Thymus (tissue), 11 donors: ENCODE data around the gene MED29. TPM values are rescaled to one million over a fixed set of nuclear protein-coding genes. Genes with fewer than 3 reads are reported as not detected.
A peak's percentile ranks its signal among the peaks of the same experiment; 100 is the strongest.

Experiments
- DNase-seq, 9 donors: peaks; one replicate each; pipeline ENCODE4 v3.0.0-alpha.2; 2013; ENCODE audit warnings: low spot score in 9 of 9, low read depth in 6 of 9, missing footprints in 1 of 9
- H3K27ac ChIP-seq, 2 donors: one replicate each; pipeline ENCODE4 v1.5.1; 2013; ENCODE audit warnings: control low read depth in 1 of 2, low read depth in 1 of 2, low read length in 1 of 2, mild to moderate bottlenecking in 1 of 2, moderate library complexity in 1 of 2
- H3K27me3 ChIP-seq, 2 donors: one replicate each; pipeline ENCODE4 v1.5.1; 2013; ENCODE audit warnings: low read length in 1 of 2; ENCODE audit not compliant: control insufficient read depth in 2 of 2, insufficient read depth in 1 of 2
- H3K36me3 ChIP-seq, 2 donors: one replicate each; pipeline ENCODE4 v1.5.1; 2013; ENCODE audit warnings: low read length in 1 of 2, mild to moderate bottlenecking in 1 of 2, moderate library complexity in 1 of 2; ENCODE audit not compliant: control insufficient read depth in 2 of 2, insufficient read depth in 2 of 2
- H3K4me1 ChIP-seq, 2 donors: one replicate each; pipeline ENCODE4 v1.5.1; 2013; ENCODE audit warnings: low read length in 2 of 2; ENCODE audit not compliant: control insufficient read depth in 2 of 2, insufficient read depth in 2 of 2
- H3K4me3 ChIP-seq, 2 donors: one replicate each; pipeline ENCODE4 v1.5.1; 2013; ENCODE audit warnings: low read length in 2 of 2, control low read depth in 1 of 2, mild to moderate bottlenecking in 1 of 2
- H3K9me3 ChIP-seq, 2 donors: one replicate each; pipeline ENCODE4 v1.5.1; 2013; ENCODE audit warnings: low read length in 1 of 2, mild to moderate bottlenecking in 1 of 2; ENCODE audit not compliant: control insufficient read depth in 2 of 2, insufficient read depth in 1 of 2
- WGBS: extraction: QIAGEN DNeasy Blood & Tissue Kit; methylation state at CpG from one replicate; pipeline ENCODE4 v1.1.7; 2013; 5-methylcytosine and 5-hydroxymethylcytosine counted together
- polyA plus RNA-seq: library from polyadenylated mRNA; stranded (reverse); fragments of 200-250 nt; gene quantifications from one replicate; pipeline ENCODE4 v1.2.3, GENCODE V29; 2013
- total RNA-seq: library from RNA; stranded (reverse); fragments of 120-200 nt; gene quantifications from one replicate; pipeline ENCODE4 v1.2.4, GENCODE V29; 2013
- donor health status: healthy.

MED29 gene
- total and polyA plus RNA-seq, 2 donors = 15.8 to 27.8 TPM

DNA sequence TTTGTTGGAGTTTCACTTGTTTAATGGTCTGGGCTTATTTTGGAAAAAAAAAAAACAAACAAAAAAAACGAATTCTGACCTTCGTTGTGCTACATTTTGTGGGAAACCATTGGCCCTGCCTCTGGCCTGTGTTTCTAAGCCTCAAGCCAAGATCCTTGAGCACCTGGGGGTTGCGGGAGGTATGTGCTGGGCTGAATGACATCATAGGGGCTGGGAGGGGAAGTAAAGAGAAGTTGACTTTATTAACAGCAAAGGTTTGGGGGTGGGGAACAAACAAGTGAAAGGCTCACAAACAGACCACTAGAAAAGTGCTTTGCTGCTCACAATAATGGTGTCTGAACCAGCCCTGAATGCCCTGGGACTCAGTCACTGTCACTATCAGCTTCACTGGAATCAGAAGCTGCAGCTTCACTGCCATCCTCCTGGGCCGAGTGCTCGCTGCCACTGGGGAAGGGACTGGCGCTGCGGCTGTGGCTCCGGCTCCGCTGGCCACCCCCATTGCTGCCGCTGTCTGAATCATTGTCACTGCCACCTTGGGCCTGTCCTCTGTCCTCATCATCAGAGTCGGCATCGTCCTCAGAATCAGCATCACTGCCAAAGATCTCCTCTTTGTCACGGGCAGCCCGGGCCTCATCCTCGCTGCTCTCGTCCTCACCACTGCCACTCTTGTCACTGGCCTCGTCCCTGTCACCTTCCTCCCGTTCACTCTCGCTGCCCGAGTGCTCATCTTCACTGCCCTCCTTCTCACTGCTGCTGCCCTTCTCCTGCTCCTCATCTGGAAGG is 5.4 kb upstream of the MED29 start:
- WGBS = 96% methylated on average over 20 of the region's 20 CpGs
- H3K27ac ChIP-seq = no peak overlapping the region
- no peak for DNase-seq
- H3K36me3 ChIP-seq = peaks cover 79 to 80% of the 10 kb centered on the region in 2 donors
- H3K27me3 ChIP-seq = no peaks in the 10 kb centered on the region
- peaks cover 10 to 11% of the 10 kb centered on the region in 2 donors for H3K4me1 ChIP-seq
- no peak overlapping the region for H3K4me3 ChIP-seq
- H3K9me3 ChIP-seq = no peaks in the 10 kb centered on the region

DNA sequence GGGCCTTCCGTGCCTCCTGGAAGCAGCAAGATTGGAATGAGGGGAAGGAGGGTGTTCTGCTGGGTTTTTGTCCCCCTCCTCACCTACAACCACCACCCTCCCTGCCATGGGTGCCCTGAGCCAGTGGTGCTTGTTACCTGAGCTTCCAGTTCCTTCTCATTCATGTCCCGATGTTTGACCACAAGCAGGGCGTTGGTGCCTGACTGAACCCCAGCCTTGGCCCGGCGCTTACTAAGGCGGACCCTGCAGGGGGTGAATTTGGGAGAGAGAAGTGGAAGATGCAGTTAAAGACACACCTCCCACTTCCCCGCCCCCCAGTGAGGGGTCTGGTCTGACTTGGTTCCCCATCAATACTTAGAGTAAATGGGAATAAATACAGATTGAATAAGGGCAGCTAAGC is 4.6 kb upstream of the MED29 start:
- WGBS = 98% methylated on average over 7 of the region's 7 CpGs
- Histone ChIP-seq H3K27ac (no peak overlapping the region), H3K9me3 (no peaks in the 10 kb centered on the region), H3K4me1 (peaks cover 10 to 11% of the 10 kb centered on the region in 2 donors), H3K4me3 (no peak overlapping the region), H3K27me3 (no peaks in the 10 kb centered on the region), H3K36me3 (peaks cover 72 to 73% of the 10 kb centered on the region in 2 donors)
- DNase-seq = no peak

DNA sequence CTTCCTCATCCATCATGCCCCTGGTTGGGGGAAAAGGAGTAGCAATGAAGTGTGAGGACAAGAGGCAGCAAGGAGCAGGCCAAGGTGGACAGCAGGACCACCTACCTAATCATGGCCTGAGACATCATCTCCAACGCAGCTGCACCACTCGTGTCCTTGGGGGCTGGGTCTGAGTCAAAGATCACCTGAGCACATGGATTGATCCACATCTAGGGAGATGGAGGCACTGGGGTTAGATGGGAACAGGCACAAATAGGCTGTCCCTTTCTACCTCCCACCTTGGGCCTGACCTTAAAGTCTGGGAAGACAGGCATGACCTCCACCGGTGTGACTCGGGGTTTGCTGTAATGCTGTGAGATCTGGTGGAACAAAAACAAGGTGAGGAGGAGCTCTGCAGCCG is 2.5 kb upstream of the MED29 start:
- peaks cover 57 to 60% of the 10 kb centered on the region in 2 donors for H3K36me3 ChIP-seq
- H3K27ac ChIP-seq = no peak overlapping the region
- 97% methylated on average over 5 of the region's 5 CpGs for WGBS
- DNase-seq = no peak
- H3K27me3 ChIP-seq = no peaks in the 10 kb centered on the region
- no peak overlapping the region for H3K4me3 ChIP-seq
- no peaks in the 10 kb centered on the region for H3K9me3 ChIP-seq
- H3K4me1 ChIP-seq = peaks cover 18 to 23% of the 10 kb centered on the region in 2 donors

DNA sequence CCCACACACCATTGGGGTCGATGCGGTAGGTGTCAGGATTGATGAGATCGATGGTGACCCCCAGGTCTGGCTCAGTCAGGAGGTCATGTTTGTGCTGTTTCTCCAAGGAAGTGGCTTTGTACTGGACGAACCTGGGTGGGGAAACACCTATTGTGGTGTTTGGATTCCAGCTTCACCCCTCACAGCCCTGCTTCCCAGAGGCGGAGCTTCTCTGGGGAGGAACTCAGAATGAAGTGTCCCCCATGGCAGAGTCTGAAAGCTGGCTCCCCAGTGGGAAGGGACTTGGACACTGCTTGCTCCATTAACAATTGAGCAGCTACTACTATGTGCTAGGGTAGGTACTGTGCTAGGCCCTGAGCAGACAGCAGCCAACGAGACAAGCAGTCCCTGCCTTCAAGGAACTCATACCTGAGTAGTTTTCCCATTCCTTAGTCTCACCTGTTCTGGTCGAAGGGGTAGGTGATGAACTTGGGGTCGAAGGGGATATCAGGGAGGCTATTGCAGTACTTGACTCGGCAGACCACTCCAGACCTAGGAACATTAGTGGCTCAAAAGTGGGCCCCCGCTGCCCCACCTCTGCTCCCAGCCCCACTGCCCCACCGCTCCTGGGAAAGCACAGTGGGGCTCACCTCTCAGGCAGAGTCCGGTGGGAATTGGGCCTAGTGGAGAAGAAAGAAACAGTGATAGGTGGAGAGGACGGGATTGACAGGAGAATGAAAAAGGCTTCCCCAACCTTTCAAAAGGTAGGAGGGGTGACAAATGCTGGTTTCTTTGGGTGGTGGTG is 1.4 kb upstream of the MED29 start:
- no peaks in the 10 kb centered on the region for H3K9me3 ChIP-seq
- peaks cover 18 to 23% of the 10 kb centered on the region in 2 donors for H3K4me1 ChIP-seq
- peak overlapping the region; percentile 75 to 85 for H3K4me3 ChIP-seq
- WGBS = 88% methylated on average over 13 of the region's 13 CpGs
- H3K27ac ChIP-seq = no peak overlapping the region
- DNase-seq = no peak
- H3K36me3 ChIP-seq = peaks cover 56 to 60% of the 10 kb centered on the region in 2 donors
- no peaks in the 10 kb centered on the region for H3K27me3 ChIP-seq

DNA sequence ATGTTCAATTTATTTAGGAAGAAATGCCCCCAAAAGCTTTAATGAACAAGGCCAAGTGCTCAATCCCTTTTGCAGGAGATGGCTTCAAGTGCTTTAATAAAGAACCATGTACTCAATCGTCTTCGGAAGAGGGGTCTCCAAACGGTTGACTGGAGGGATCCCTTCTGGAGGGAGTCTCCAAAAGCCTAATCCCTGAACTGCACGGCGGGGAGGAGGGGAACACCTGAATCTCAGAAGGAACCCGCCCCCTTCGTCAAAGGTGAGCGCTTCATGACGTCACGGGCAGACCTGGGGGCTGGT is 777 bp upstream of the MED29 start:
- Histone ChIP-seq H3K27ac (peak overlapping the region; percentile 99), H3K4me3 (peak overlapping the region; percentile 75 to 85), H3K9me3 (no peaks in the 10 kb centered on the region), H3K27me3 (no peaks in the 10 kb centered on the region), H3K4me1 (peaks cover 18 to 23% of the 10 kb centered on the region in 2 donors), H3K36me3 (peaks cover 56 to 60% of the 10 kb centered on the region in 2 donors)
- 0% methylated on average over 10 of the region's 10 CpGs for WGBS
- DNase-seq = no peak

DNA sequence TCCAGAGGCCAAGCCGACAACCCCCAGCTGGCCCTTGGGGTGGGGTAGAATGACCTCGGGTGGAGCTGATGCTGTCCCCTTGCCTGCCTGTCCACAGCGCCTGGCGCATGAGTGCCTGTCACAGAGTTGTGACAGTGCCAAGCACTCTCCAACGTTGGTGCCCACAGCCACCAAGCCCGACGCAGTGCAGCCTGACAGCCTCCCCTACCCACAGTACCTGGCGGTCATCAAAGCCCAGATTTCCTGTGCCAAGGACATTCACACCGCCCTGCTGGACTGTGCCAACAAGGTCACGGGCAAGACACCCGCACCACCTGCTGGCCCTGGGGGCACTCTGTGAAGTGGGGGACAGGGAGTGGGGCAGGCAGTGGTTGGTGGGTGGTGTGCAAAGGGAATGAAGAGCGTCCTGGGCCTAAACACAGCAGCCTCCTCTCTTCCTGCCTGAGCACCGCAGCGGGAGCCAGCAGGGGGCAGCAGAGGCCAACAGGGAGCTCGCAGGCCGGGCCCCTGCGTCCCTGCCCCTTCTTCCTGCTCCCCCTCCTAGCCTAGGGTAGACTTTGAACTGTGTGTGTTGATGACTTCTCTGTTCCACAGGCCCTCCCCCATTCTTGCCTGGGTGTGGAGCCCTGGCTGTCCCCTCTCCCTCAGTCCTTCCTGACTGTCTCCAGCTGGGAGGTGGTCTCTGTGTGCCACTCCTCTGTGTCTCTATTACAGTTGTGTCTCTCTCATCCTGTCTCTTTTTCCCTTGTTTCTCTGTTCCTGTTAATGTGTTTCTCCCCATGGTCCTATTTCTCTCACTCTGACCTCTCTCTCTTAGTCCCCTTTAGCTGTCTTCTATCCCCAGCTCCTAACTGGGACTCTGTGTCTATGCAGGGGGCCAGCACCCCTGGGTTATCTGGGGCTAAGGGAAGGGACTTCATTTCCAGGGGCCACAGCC is 6.5 kb downstream of the MED29 start:
- Histone ChIP-seq H3K4me1 (peaks cover 33 to 52% of the 10 kb centered on the region in 2 donors), H3K27ac (peak overlapping the region; percentile 88 to 91), H3K36me3 (peaks cover 36 to 38% of the 10 kb centered on the region in 2 donors), H3K9me3 (peaks cover 0 to 7% of the 10 kb centered on the region in 2 donors), H3K4me3 (peak overlapping the region in 1 of 2 donors; percentile 3), H3K27me3 (no peaks in the 10 kb centered on the region)
- peak; percentile 79 to 97 (median 90) for DNase-seq
- 45% methylated on average over 17 of the region's 17 CpGs for WGBS

DNA sequence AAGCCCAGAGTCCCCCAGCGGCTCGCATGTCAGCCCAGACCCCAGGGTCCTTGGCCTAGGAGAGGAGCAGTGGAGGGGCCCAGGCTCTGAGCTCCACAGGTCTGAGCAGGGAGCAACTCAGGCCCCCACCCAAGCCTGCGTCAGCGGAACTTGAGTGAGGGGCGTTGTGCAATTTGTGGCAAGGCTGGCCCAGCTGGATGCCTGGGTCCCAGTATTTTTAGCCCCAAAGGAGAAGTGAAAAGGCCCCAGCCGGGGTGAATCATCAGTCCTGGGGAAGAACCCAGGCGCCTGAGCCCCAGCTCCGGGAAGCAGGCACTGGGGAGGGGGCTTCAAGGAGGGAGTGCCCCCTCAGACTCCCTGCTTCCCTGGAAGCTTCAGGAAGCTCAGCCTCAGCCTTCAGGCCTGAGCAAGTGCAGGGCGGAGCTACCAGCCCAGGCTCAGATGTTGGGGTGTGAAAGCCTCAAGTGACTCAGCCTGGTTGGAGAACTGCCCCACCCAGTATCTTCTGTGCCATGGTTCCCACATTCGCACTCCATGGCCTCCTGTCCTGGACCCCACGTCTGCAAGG is 7.2 kb downstream of the MED29 start:
- Histone ChIP-seq H3K4me1 (peaks cover 38 to 57% of the 10 kb centered on the region in 2 donors), H3K9me3 (peaks cover 0 to 7% of the 10 kb centered on the region in 2 donors), H3K36me3 (peaks cover 34 to 36% of the 10 kb centered on the region in 2 donors), H3K27ac (peak overlapping the region; percentile 88 to 91), H3K4me3 (peak overlapping the region in 1 of 2 donors; percentile 3), H3K27me3 (no peaks in the 10 kb centered on the region)
- 91% methylated on average over 11 of the region's 11 CpGs for WGBS
- peak in 1 of 9 donors; percentile 28 for DNase-seq

DNA sequence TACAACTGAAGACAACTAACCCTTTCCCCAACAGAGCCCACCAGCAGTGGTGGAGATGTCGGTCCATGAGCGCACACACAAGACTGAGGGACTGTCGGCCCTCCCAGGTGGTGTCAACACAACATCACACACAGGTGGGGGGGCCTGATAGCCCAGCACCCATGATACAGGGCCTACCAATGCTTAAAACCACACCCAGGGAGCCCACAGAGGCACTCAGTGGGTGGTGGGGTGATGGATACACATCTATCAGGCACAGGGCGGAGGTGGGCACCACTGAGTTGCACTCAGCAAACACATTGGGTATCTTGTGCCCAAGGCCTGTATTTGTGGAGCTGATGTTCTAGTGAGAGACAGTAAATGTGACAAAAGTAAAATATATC is 8.5 kb downstream of the MED29 start:
- H3K4me3 ChIP-seq = no peak overlapping the region
- H3K27ac ChIP-seq = peak overlapping the region in 1 of 2 donors; percentile 46
- H3K27me3 ChIP-seq = no peaks in the 10 kb centered on the region
- peaks cover 0 to 7% of the 10 kb centered on the region in 2 donors for H3K9me3 ChIP-seq
- peaks cover 46 to 66% of the 10 kb centered on the region in 2 donors for H3K4me1 ChIP-seq
- H3K36me3 ChIP-seq = peaks cover 25 to 27% of the 10 kb centered on the region in 2 donors
- DNase-seq = no peak
- 96% methylated on average over 4 of the region's 4 CpGs for WGBS
